Type B pancreatic cell (in vitro differentiated cells): ENCODE measurements around the gene PLD1. TPM values are rescaled to one million over a fixed set of nuclear protein-coding genes. Genes with fewer than 3 reads are reported as not detected.
A peak's percentile ranks its signal among the peaks of the same experiment; 100 is the strongest.

Experiments
- DNase-seq: peaks from one replicate; pipeline ENCODE4 v3.0.0; 2021; ENCODE audit warnings: mixed read lengths; ENCODE audit not compliant: unreplicated experiment; ENCODE audit errors: extremely low spot score
- H3K27ac Mint-ChIP-seq: 2 replicates; pipeline ENCODE4 v1.8.0; 2021; ENCODE audit warnings: mild to moderate bottlenecking, mixed read lengths
- H3K27me3 Mint-ChIP-seq: 2 replicates; pipeline ENCODE4 v1.8.0; 2021; ENCODE audit warnings: mixed read lengths
- H3K36me3 Mint-ChIP-seq: 2 replicates; pipeline ENCODE4 v1.8.0; 2021; ENCODE audit warnings: mixed read lengths
- H3K4me1 Mint-ChIP-seq: one replicate; pipeline ENCODE4 v1.8.0; 2021; ENCODE audit warnings: mixed read lengths; ENCODE audit not compliant: unreplicated experiment
- H3K4me3 Mint-ChIP-seq: 2 replicates; pipeline ENCODE4 v1.8.0; 2021; ENCODE audit warnings: mild to moderate bottlenecking, mixed read lengths
- H3K9me3 Mint-ChIP-seq: 2 replicates; pipeline ENCODE4 v1.8.0; 2021; ENCODE audit warnings: mixed read lengths
- total RNA-seq: library from RNA; stranded (reverse); gene quantifications from 2 replicates; pipeline ENCODE4 v1.2.1, GENCODE V29; 2021; ENCODE audit warnings: low replicate concordance
- TF ChIP-seq, protein P1 (sequence below): fragments of 200-600 bp; sonication (generic); conservative IDR thresholded peaks from 2 replicates; pipeline ENCODE4 v1.5.0; 2021; ENCODE audit warnings: antibody characterized with exemption, mild to moderate bottlenecking

Gene PLD1
- total RNA-seq, 1 donor from 2014 or later = 33.3 TPM

GRCh38 chr3:171755015-171755589, 55.2 kb downstream of the PLD1 start:
- Mint-ChIP-seq H3K4me3 (no peak overlapping the region), H3K4me1 (peaks cover 8% of the 10 kb centered on the region), H3K9me3 (no peaks in the 10 kb centered on the region), H3K36me3 (no peaks in the 10 kb centered on the region), H3K27ac (no peak overlapping the region), H3K27me3 (no peaks in the 10 kb centered on the region)
- DNase-seq = no peak
- TF ChIP-seq, protein P1, sequence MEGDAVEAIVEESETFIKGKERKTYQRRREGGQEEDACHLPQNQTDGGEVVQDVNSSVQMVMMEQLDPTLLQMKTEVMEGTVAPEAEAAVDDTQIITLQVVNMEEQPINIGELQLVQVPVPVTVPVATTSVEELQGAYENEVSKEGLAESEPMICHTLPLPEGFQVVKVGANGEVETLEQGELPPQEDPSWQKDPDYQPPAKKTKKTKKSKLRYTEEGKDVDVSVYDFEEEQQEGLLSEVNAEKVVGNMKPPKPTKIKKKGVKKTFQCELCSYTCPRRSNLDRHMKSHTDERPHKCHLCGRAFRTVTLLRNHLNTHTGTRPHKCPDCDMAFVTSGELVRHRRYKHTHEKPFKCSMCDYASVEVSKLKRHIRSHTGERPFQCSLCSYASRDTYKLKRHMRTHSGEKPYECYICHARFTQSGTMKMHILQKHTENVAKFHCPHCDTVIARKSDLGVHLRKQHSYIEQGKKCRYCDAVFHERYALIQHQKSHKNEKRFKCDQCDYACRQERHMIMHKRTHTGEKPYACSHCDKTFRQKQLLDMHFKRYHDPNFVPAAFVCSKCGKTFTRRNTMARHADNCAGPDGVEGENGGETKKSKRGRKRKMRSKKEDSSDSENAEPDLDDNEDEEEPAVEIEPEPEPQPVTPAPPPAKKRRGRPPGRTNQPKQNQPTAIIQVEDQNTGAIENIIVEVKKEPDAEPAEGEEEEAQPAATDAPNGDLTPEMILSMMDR = no peak

- Mint-ChIP-seq H3K9me3 (no peaks in the 10 kb centered on the region), H3K4me3 (no peak overlapping the region), H3K27ac (no peak overlapping the region), H3K36me3 (no peaks in the 10 kb centered on the region), H3K27me3 (no peaks in the 10 kb centered on the region), H3K4me1 (peaks cover 20% of the 10 kb centered on the region)
- TF ChIP-seq, protein P1 = no peak
- no peak for DNase-seq
Measured at GRCh38 chr3:171753665-171754408, 56.4 kb downstream of the PLD1 start.

DNA sequence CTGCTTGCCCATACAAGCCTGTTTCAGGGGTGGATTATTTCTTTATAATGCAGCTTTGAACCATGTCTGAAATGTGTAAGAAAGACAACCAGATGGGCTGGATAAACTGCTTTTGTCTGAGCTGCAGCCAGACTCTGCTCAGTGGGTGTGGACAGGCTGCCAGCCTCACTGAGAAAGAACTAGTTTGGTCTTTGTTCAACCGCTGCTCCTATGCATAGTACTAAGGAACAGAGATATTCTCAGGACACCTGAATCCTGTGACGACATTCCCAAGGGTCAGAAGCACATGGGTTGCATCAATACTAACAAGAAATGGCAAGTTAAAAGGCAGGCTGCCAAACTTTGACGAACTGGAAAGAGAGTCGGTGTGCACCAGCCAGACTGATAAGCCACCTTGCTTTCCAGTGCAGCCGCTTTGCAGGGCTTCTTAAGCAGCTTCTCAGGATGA, 57.2 kb downstream of the PLD1 start:
- TF ChIP-seq, protein P1 = no peak
- no peak for DNase-seq
- peaks cover 26% of the 10 kb centered on the region for H3K4me1 Mint-ChIP-seq
- no peaks in the 10 kb centered on the region for H3K27me3 Mint-ChIP-seq
- H3K36me3 Mint-ChIP-seq = no peaks in the 10 kb centered on the region
- peak overlapping the region; percentile 62 for H3K27ac Mint-ChIP-seq
- no peaks in the 10 kb centered on the region for H3K9me3 Mint-ChIP-seq
- H3K4me3 Mint-ChIP-seq = no peak overlapping the region

GRCh38 chr3:171752329-171752728, 58.0 kb downstream of the PLD1 start:
- Mint-ChIP-seq H3K27me3 (no peaks in the 10 kb centered on the region), H3K9me3 (no peaks in the 10 kb centered on the region), H3K36me3 (peaks cover 1% of the 10 kb centered on the region), H3K27ac (peak overlapping the region; percentile 62), H3K4me3 (no peak overlapping the region), H3K4me1 (peaks cover 29% of the 10 kb centered on the region)
- DNase-seq = no peak
- TF ChIP-seq, protein P1 = no peak

- Mint-ChIP-seq H3K4me1 (peaks cover 29% of the 10 kb centered on the region), H3K27ac (no peak overlapping the region)
- TF ChIP-seq, protein P1 = no peak
Measured at GRCh38 chr3:171749124-171749523, 61.2 kb downstream of the PLD1 start.

More at GRCh38 chr3:171749124-171749523, 61.2 kb downstream of the PLD1 start:
- Mint-ChIP-seq H3K9me3 (no peaks in the 10 kb centered on the region), H3K36me3 (peaks cover 4% of the 10 kb centered on the region), H3K27me3 (no peaks in the 10 kb centered on the region), H3K4me3 (no peak overlapping the region)
- no peak for DNase-seq
